OCI-LY1 (cell line): ENCODE measurements around the gene MYO1D.

Source experiments
- CTCF ChIP-seq: fragments of 200-600 bp; sonication (generic), shearing (Covaris generic); IDR thresholded peaks from 2 replicates; pipeline ENCODE4 v1.5.1; 2017; ENCODE audit warnings: mild to moderate bottlenecking, antibody characterized with exemption, low read length, moderate library complexity, mixed read lengths
- EZH2 ChIP-seq: fragments of 200-600 bp; sonication (generic), shearing (Covaris generic); IDR thresholded peaks from 2 replicates; pipeline ENCODE4 v1.8.0; 2017; ENCODE audit warnings: borderline replicate concordance, mixed run types, mild to moderate bottlenecking, antibody characterized with exemption, low read length, moderate library complexity, mixed read lengths

- TF ChIP-seq CTCF = no peak
- no peak for TF ChIP-seq EZH2
These were observed 330.9 kb downstream of the MYO1D start for GRCh38 chr17:32546031-32546444.
